HG03066 (cell line): ENCODE data around the gene CDRT4.

Experiments used
- ATAC-seq: cut with Tn5 transposase; IDR thresholded peaks from one replicate; pipeline ENCODE4 v1.9.1; 2021; ENCODE audit warnings: low read depth; ENCODE audit not compliant: unreplicated experiment

The CDRT4 gene

DNA sequence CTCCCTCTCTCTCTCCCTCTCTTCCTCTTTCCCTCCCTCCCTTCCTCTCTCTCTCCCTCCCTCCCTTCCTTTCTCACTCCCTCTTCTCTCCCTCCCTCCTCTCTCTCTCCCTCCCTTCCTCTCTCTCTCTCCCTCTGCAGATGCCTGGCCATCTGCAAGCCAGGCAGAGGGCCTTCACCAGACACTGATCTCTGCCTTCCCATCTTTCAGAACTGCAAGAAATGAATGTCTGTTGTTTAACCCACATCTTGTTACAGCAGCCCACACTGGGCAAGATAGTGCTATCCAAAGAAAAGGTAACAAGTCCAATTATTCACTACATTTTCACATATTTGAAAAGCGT lies 26.2 kb upstream of the CDRT4 start:
- ATAC-seq = no peak

DNA sequence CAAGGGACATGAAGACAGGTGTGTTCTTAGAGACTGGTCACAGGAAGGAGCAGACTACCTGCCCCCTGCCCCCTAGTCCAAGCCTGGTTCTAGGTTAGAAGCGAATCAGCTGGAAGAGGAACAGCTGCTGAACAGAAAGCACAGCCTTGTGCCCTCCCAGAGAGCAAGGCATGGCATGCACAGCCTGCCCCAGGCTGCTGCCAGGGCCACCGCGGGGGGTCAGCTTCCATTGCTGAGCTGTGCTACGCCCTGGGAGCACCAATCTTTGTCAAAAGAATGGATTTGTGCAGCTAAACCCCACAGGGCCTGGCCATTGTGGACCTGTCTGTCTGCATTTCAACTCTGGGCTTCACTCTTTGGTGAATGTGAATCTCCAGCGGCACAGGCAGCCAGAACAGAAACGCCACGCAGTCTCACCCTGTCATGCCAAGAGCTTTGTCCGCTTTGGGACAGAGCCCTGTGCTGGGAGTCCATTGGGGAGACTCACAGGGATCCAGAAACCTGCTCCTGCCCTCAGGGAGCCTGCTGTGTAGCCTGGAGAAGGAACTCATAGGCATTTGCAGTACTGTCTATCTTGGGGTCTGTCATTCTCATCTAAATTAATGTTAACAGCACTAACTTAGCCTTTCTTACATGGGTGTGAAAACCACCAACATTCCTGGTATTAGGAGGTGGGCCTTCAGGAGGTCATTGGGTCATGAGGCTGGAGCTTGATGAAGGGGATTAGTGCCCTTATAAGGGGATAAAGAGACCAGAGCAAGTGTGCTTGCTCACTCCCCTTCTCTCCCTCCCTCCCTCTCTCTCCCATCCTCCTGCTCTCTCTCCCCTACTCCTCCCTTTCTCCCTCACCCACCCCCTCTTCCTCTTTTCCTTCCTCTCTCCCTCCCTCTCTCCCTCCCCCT lies 25.6 kb upstream of the CDRT4 start:
- ATAC-seq = no peak

DNA sequence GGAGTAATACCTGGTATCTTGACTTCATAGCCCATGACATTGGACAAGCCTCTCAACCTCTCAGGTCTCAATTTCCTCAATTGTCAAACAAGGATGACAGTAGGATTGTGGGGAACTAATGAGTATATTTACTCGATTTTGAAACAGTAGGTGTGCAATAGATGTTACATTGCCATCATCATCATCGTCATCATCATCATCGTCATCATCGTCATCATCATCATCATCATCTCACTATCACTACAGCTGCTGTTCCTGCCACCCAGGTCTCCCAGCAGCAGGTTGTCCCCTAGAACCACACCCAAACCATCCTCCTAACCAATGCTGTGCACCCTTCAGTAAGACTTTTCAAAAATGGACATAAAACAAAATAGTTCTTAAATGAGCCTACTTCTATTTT lies 24.8 kb upstream of the CDRT4 start:
- no peak for ATAC-seq

DNA sequence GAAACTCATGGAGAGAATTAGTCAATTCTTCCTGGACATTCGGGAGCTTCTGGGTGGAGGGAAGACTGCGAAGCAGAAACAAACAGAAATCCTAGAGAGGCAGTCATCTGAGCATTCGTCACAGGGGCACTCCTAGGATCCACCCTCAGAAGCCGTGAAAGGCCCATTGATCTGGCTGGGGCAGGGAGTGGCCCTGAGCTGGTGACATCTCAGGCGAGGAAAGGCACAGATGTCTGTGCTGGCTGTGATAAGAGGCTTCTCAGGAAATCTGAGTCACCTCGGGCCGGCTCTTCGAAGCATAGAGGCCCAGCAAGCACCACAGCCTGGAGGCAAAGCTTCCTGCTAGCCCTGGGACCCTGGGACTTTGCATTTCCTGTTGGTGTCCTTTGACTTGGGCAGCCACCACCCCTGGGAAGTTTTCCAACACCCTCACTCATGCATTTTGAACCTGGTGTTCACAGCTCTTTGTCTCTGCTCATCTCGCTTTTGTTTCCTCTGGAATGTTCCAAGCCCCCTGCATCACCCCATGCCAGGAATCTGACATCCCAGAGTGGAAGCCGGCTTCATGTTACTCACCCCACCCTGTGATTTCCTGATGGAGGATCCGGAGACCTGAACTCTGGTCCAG lies 23.3 kb upstream of the CDRT4 start:
- ATAC-seq = no peak

DNA sequence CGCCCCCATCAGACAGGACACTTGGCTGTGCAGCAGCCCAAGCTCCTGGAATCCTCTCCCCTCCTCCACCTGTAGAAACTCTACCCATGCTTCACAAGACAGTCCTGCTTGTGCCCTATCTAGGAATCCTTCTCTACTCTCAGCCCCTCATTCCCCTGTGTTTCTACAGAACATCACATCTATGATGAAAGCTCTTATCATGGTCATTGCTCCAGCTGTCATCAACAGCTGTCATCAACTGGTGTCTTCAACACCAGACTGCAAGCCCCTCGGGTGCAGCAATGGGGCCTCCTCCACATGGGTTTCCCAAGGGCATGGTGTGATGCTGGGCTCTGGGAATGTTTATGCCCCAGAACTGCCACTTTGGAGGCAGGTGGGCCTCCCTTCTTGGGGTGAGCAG lies 21.1 kb upstream of the CDRT4 start:
- no peak for ATAC-seq

DNA sequence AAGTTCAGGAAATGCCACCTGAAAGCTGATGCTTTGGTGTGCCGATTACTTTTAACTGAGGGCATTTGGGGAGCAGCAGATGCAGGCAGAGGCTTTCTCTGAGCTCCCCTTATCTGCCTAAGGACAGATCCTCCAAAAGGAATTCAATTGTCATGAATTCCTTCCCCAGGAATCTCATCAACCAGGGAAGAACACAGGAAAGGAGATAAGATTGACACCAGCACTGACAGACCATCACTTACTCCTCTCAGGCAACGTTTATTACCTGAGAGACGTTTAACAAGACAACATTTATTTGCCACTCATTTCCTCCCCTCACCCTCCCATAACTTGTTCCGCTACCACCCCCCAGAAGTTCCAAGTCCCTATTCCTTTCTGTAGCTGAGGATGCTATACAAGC lies 17.6 kb upstream of the CDRT4 start:
- ATAC-seq = no peak

DNA sequence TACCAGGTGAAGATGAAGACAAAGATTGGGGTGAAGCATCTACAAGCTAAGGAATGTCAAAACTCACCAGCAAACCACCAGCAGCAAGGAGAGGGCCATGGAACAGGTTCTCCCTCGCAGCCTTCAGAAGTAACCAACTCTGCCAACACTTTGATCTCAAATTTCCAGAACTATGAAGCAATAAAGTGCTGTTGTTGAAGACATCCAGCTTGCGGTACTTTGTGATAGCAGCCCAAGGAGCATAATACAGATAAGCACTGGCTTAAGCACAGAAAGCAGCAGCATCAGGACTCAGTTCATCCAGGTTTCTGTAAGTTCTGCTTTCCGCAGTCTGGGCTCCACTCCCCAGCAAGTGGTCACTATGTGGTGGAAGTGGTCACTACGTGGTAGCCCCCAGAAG lies 16.0 kb upstream of the CDRT4 start:
- no peak for ATAC-seq

DNA sequence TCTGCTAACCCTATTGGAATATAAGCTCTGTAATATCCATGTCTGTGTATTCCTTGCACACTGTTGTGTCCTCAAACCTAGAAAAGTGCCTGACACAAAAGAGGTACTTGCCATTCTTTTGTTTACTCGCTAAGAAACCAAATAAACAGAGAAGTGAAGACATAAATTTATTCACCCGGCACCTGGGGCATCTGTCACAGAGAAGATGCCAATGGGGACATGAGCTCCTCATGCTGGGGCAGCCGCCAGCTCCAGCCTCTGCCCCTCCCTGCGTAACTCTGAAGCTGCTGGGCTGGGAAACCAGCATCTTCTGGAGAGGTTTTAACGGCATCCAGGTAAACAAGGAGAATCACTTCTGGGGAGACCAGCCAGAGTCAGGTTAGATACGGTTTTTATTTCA lies 15.1 kb upstream of the CDRT4 start:
- ATAC-seq = no peak

DNA sequence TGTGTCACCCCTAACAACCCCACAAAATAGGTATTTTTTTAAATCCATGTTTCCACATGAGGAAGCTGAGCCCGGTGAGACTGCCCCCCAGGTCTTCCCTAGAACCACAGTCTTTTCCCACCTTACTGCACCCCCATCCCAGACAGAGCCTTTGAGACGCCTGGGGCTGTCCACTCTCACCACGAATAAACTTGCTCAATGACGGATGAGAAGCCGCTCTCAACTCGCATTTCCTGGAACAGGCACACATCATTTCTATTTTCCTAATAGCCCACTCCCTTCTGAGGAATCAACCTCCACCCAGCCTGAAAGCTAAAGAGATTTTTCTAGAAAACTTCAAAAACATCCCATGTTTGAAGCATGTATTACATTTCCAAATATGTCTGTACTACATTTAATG lies 14.1 kb upstream of the CDRT4 start:
- ATAC-seq = no peak

DNA sequence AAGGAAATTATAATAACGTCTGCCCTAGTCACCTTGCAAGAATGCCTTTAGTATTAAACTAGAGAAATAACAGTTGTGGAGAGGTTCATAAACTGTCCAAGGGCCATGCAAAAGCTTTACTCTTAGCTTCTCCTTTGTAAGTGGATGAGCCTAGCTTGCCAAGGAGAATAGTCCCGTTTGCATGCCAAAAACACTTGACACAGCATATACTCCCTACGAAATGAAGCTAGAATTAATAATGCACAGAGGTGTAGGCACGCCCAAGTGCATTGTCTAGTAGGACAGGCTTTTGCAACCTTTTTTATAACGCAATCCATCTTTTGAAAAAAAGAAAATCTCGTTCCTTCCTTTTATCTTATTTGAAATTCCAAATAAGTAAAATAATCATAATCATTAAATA lies 12.8 kb upstream of the CDRT4 start:
- ATAC-seq = no peak

DNA sequence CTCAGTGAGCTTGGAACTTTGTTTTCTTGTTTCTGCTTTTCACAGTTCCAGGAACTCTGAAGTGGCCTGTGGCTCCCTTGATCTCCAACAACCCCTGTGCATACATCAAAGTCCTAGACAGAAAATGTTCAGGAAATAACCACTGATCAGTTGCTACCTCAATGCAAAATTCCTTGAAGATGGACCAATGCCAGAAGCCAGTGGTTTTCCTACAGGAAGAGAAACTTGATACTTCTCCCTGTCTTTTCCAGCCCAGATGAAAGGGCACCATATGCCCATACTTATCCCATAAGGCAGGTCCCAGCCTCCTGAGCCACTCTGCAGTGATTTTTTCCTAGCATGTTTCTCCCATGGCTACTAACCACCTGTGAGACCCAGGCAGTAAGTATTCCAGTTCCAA lies 12.3 kb upstream of the CDRT4 start:
- ATAC-seq = no peak

DNA sequence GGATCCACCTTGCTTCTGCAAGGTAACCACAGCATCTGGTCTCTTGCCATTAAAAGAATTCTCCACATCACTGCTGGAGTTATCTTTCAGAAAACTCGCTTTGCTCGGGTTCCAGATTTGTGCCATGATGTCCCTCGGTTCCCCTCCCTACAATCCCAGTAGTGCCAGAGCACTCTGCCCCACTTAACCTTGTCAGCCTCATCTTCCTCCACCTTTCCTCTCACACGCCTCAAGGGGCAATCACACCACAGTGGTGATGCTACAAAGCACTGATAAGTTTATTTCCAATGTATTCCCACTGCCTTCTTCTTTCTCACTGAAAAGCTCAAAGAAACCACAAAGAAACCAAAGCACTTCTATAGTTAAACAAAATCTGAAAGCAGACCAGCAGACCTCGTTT lies 11.4 kb upstream of the CDRT4 start:
- ATAC-seq = no peak

DNA sequence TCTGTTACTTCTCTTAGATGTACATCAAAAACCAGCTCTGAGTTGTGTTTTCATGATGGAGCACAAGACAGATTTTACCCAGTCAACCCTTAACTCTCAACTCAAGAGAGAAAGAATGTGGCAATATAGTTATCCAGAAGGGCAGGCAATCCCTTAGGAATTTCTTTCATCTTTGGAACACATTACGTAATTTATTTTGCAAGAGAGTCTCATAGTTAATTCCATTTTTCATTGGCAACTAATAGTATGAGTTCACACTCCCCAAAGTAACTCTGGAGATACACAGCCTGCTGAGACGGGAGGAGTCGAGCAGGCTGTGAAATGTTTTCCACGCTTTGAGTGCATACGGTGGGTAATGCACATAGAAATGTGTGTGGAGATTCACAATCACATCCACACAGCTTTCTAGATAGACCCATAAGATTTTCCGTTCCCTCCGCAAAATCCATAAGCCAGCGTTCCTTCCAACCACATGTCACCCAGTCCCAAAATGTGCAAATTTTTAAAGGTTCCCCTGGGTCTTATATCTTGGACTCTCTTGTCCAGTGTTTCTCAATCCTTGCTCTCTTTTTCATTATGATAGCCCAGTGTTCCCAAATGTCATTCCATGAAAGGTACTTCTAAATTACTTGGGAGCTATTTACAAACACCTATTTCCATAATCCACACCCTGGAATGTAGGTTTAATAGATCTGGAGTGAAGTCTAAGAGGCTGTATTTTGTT lies 8.4 kb upstream of the CDRT4 start:
- no peak for ATAC-seq

DNA sequence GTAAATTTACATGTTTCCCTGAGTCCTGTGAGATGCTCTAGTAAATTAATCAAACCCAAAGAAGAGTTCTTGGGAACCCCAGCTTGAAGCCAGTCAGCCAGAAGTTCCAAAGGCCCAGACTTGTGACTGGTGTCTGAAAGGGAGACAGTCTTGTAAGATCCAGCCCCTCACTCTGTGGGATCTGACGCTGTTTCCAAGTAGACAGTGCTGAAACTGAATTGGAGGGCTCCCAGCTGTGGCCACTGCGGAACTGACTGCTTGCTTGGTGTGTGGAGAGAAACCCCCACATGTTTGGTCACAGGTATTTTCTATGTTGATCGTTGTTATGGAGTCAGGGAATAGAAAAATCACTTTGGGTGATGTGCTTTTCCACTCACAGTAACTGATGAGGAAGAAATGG lies 5.5 kb upstream of the CDRT4 start:
- no peak for ATAC-seq

DNA sequence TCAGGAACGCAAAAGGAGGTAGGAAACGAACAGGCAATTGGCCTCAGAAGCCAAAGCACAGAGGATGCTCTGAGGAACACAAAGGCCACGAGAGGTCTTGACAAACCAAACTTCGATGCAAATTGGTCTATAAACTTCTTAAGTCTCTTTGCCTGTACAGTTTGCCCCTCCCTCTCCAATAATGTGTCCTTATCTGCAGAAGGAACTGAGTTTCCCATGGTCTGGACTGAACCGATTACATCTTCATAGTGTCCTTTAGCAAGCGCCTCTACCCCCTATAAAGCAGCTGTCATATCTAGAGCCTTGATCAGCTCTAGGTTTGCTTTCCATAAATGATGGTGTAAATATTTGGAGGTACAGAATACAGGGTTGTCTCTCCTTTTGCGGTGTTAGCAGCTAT lies 3.1 kb upstream of the CDRT4 start:
- ATAC-seq = no peak

DNA sequence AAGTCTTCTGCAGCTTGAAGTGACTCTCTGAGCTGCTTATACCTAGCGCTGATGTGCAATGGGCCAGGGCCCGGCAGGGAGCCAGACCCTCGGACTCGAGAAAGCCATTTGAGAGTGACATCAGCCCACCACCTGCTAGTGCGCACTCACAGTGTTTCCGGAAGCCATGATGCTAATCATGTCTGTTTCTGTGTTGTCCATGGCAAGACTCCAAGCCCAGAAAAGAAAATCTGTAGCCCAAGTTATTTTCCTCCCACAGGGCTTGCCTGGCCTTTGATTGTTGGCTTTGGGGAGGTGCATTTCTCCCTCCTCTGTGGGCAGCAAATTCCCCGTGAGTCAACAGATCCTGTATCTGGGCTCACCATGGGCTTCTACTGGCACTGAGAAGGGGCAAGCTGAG lies 1.8 kb upstream of the CDRT4 start:
- no peak for ATAC-seq

DNA sequence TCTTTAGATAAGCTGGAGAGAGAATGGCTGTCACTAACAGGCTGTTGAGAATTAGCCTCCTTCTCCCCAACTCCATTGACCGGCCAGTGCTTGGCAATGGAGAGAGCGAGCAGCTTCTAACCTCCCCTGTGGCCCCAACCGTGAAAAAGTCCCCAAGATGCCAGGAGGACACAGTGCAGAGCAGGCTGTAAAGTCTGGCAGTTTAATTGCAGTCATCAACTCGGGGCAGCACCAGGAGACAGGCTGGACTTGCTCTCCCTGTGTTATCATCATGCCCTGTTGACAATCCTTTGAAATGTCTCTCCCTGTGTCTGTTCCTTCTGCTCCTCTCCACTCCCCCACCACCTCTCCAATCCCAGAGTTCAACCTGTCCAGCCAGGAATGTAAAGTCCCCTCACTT lies 705 bp upstream of the CDRT4 start:
- no peak for ATAC-seq

DNA sequence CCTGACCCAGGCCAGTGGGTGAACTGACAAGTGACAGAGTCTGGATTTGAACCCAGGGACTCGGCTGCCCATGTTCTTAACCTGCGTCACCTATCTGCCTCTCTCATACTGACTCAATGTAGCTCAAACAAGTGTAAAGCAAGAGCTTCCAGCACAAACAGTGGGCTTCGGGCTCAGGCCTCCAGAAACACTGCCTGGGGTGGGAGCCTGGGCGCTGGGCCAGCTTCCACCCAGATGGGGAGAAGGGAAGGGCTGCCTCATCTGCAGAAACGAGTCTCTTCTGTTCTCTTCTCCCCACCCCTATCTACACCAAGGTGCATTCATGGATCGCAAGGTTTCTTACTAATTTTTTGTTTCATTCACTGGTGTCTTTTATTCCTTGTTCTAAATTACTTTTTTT lies 1.3 kb downstream of the CDRT4 start:
- ATAC-seq = no peak

DNA sequence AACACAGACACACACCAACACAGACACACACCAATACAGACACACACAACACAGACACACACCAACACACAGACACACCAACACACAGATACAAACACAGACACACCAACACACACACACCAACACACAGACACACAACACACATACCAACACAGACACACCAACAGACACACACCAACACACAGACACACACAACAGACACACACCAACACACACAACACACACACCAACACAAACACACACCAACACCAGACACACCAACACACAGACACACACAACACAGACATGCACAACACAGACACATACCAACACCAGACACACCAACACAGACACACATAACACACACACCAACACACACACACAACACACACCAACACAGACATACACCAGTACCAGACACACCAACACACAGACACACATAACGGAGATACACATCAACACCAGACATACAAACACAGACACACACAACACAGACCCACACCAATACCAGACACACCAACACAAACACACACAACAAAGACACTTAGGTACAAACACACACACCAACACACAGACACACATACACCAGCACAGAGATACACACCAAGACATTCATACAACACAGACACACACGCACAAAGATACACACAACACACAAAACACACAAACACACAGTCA lies 2.2 kb downstream of the CDRT4 start:
- no peak for ATAC-seq

DNA sequence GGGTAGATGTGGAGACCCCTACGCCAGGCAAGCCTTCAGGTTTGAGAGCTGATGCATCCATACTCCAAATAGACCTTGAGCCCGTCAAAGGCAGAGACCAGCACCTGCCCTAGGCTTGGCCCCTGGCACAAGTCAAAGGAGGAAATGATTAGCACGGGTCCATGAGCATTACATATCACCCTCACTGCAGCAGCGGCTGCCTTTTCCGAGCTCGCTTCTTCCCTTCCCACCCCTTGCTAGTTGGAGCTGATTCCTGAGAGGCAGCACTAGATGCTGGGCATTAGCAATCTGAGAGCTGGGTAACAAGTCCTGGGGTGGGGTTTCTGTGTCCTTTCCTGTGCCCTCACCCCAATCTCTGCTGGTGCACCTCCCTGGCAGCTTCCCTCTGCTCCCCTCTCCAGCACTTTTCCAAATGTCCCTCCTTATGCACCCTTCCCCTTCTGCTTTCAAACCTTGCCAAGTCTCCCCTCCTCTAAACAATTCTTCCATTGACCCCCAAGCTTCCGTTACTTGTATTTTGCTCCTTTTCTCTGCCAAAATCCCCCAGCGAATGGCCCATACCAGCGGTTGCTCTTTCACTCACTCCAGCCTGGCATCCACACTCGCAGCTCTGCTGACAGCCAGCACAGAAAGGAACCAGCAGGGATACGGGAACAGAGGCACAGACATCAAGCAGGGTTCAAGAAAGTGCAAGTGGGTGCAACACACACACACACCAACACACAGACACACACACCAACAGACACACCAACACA lies 3.0 kb downstream of the CDRT4 start:
- ATAC-seq = no peak
